Endothelial cell (in vitro differentiated cells): ENCODE results near the gene TCEANC2. TPM values are rescaled to one million over a fixed set of nuclear protein-coding genes. Genes with fewer than 3 reads are reported as not detected.

Experiments
- DNase-seq: peaks from one replicate; pipeline ENCODE4 v3.0.0; 2021; ENCODE audit warnings: low spot score
- H3K27ac Mint-ChIP-seq: one replicate; pipeline ENCODE4 v1.8.0; 2021; ENCODE audit warnings: mixed read lengths, inconsistent platforms; ENCODE audit not compliant: unreplicated experiment
- H3K27me3 Mint-ChIP-seq: one replicate; pipeline ENCODE4 v1.8.0; 2021; ENCODE audit warnings: mild to moderate bottlenecking, moderate library complexity, mixed read lengths, inconsistent platforms; ENCODE audit not compliant: unreplicated experiment
- H3K36me3 Mint-ChIP-seq: one replicate; pipeline ENCODE4 v1.8.0; 2021; ENCODE audit warnings: mild to moderate bottlenecking, low read depth, mixed read lengths, inconsistent platforms; ENCODE audit not compliant: unreplicated experiment
- H3K4me1 Mint-ChIP-seq: one replicate; pipeline ENCODE4 v1.8.0; 2021; ENCODE audit warnings: mild to moderate bottlenecking, mixed read lengths, inconsistent platforms; ENCODE audit not compliant: unreplicated experiment
- H3K4me3 Mint-ChIP-seq: one replicate; pipeline ENCODE4 v1.8.0; 2021; ENCODE audit warnings: mild to moderate bottlenecking, mixed read lengths, inconsistent platforms; ENCODE audit not compliant: unreplicated experiment
- H3K9me3 Mint-ChIP-seq: one replicate; pipeline ENCODE4 v1.8.0; 2021; ENCODE audit warnings: mixed read lengths, inconsistent platforms; ENCODE audit not compliant: unreplicated experiment
- CTCF ChIP-seq: fragments of 200-600 bp; sonication (generic); IDR thresholded peaks from one replicate; pipeline ENCODE4 v1.5.0; 2021; ENCODE audit warnings: antibody characterized with exemption; ENCODE audit not compliant: unreplicated experiment
- microRNA-seq: library from miRNA; unstranded; fragments of <30 nt; microRNA quantifications from one replicate; pipeline ENCODE4, GENCODE V29; 2020; ENCODE audit not compliant: unreplicated experiment
- total RNA-seq: library from RNA; stranded (reverse); fragmentation: NEBNext Ultra II Directional; extraction: Animal tissue kit (Norgen Biotek cat#: 25700); gene quantifications from one replicate; pipeline ENCODE4 v1.2.1, GENCODE V29; 2021; ENCODE audit not compliant: unreplicated experiment

Gene TCEANC2
- total RNA-seq, 1 donor from 2014 or later = 6.3 TPM

- TF ChIP-seq CTCF = no peak
- no peak overlapping the region for H3K27ac Mint-ChIP-seq
- H3K36me3 Mint-ChIP-seq = peaks cover 4% of the 10 kb centered on the region
- no peak overlapping the region for H3K4me3 Mint-ChIP-seq
- DNase-seq = no peak
- H3K4me1 Mint-ChIP-seq = peaks cover 25% of the 10 kb centered on the region
- H3K27me3 Mint-ChIP-seq = no peaks in the 10 kb centered on the region
- H3K9me3 Mint-ChIP-seq = no peaks in the 10 kb centered on the region
Measured at GRCh38 chr1:54153535-54154439, 100.4 kb downstream of the TCEANC2 start.

Small RNA genes lying within 50 kb of the gene (microRNA-seq; reads per million reads assigned to microRNA genes)
- 0.97 reads per million, percentile 10 among the genes with 10 or more reads in this experiment for gene MIR4781

Other genes with a start within 250 kb of the TCEANC2 start
- 13.3 TPM for gene NDC1, start 215.3 kb upstream of the TCEANC2 start, total RNA-seq
- gene YIPF1, start 163.8 kb upstream of the TCEANC2 start, total RNA-seq = 26.3 TPM
- not detected for gene DIO1, start 159.4 kb upstream of the TCEANC2 start, total RNA-seq
- 27.7 TPM for gene IFT25, start 107.9 kb upstream of the TCEANC2 start, total RNA-seq
- 43.6 TPM for gene LRRC42, start 107.3 kb upstream of the TCEANC2 start, total RNA-seq
- not detected for gene LDLRAD1, start 35.4 kb upstream of the TCEANC2 start, total RNA-seq
- gene TMEM59, start 404 bp upstream of the TCEANC2 start, total RNA-seq = 195 TPM
- gene CDCP2, start 99.4 kb downstream of the TCEANC2 start, total RNA-seq = 0.36 TPM
- 6.7 TPM for gene CYB5RL, start 146.4 kb downstream of the TCEANC2 start, total RNA-seq
- gene MRPL37, start 146.6 kb downstream of the TCEANC2 start, total RNA-seq = 63.1 TPM